Heart left ventricle (tissue), 13 donors: ENCODE measurements around the gene STAC2.

Experiments
- POLR2A ChIP-seq, 2 donors: fragments of 450-650 bp; IDR thresholded peaks; one replicate each; pipeline ENCODE4 v1.6.1; 2017; ENCODE audit warnings: antibody characterized with exemption in 2 of 2, mild to moderate bottlenecking in 2 of 2, moderate library complexity in 2 of 2
- TF ChIP-seq, protein P1 (sequence below), 12 donors: fragments of 200-600 bp; sonication (generic) in 4 of 12; IDR thresholded peaks; one replicate each; pipeline versions ENCODE4 v1.5.0 to v1.8.0; 2018 to 2022; ENCODE audit warnings: antibody characterized with exemption in 12 of 12, mild to moderate bottlenecking in 5 of 12
- donor health status: ischemic (EF 13 %, LVEDD 7.1; RV severe dilation, severe dysfunction).
- donor health status: DM: no; HTN: yes; CAD: no.
- donor health status: DM: no; HTN: no; CAD: no.
- donor health status: ischemic (EF 25% LVEDD 6.9; RV normal size, moderate dysfunction).
- donor health status: ischemic (EF 25% LVEDD 5.7; RV mildly dilated, moderate dysfunction).
- donor health status: ischemic (EF 35%, LVEDD 5.7; RV mildly dilated, moderate dysfunction).
- donor health status: nonischemic (EF 11% LVEDD 7.7; RV severe dilation, severe dysfunction).
- donor health status: DM: yes; HTN: yes; CAD: no.
- donor health status: PGD.
- donor health status: ischemic (EF 29% LVEDD 5.4; RV normal size, mild dysfunction).
- donor health status: nonischemic (EF 23%, LVEDD 6.1; RV moderate dilation, normal function).

DNA sequence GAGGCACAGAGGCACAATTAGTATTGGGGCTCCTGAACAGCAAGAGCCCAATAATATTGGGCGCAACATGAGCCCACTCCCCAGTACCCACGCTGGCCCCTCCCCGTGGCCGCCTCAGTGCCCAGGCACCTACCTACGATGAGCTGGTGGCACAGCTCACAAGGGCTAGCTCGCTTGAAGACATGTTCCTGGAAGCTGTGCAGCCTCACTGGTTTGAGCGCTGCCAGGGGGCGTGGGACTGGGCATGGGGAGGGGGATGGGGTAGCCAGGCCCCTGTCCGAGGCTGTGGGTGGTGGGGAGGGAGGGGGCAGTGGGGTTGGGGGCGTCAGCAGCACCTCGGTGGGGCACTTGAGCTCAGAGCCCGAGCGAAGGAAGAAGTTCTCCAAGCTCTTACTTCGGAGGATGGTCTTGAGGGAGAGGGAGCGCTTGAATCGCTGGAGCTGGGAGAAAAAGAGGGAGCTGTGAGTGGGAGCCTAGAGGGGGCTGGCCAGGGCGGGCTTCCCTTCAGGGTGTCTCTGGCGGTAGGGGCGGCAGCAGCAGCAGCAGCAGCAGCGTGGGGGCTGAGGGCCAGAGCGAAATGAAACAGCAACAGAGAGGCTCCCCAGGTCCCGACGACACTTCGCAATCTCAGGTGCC is 7.9 kb downstream of the STAC2 start:
- TF ChIP-seq, protein P1, sequence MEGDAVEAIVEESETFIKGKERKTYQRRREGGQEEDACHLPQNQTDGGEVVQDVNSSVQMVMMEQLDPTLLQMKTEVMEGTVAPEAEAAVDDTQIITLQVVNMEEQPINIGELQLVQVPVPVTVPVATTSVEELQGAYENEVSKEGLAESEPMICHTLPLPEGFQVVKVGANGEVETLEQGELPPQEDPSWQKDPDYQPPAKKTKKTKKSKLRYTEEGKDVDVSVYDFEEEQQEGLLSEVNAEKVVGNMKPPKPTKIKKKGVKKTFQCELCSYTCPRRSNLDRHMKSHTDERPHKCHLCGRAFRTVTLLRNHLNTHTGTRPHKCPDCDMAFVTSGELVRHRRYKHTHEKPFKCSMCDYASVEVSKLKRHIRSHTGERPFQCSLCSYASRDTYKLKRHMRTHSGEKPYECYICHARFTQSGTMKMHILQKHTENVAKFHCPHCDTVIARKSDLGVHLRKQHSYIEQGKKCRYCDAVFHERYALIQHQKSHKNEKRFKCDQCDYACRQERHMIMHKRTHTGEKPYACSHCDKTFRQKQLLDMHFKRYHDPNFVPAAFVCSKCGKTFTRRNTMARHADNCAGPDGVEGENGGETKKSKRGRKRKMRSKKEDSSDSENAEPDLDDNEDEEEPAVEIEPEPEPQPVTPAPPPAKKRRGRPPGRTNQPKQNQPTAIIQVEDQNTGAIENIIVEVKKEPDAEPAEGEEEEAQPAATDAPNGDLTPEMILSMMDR (IDR thresholded peaks at IDR 0.05), result no peak
- no peak for TF ChIP-seq POLR2A (IDR thresholded peaks at IDR 0.05)
